Fibroblast of skin of back (primary cell): ENCODE data around the gene P3H2.
"Not testable (repeated sequence)": the region's sequence is repeated elsewhere in the genome, so short reads cannot be mapped to it uniquely, and the experiment has no call there.

Experiments
- DNase-seq: peaks from one replicate; pipeline ENCODE4 v3.0.0-alpha.2; 2013

P3H2 gene

DNA sequence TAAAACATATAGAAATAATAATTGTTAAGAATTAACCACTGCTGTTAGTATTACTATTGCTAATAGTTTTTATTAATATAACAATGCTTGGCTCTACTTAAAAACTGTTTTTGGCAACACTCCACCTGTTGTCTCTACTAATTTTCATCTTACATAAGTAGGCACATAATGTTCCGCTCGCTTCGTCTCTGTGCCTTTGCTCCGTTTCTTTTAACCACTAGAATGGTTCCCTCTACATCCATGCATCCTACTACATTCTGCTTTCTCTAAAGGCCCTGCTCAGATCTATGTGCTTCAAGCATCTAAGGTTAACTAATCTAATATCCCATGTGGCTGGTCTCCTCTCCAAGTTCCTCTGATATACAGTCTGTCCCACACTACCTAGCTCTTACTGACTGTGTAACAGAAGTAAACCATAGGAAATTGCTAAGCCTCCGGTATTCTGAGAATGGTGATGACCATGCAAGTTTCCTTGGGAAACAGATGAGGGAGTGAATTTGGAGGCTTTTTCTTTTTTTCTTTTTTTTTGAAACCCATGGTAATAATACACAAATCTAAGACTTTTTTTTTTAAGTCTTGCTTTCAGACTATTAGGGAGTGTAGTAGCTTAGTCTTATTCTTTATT is 138.3 kb downstream of the P3H2 start:
- DNase-seq = peak; percentile 46

DNA sequence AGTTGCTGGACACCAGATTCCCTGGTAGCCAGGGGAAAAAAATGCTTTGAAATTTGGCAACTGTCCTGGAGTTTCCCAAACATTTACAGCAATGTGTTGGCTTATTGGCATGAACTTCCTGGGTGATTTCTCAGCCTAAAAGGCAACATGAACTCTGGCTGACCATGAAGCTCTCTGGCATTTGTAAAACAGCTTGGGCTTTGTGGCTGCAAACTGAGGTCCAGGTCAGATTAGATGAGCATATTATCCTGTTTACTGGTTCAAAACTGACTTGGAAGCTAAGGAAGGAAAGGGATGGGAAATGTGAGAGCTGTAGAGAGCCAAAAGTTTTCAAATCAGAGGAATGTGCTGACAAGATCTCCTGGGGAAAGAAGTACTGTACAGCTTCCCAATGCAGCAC is 139.0 kb downstream of the P3H2 start:
- peak; percentile 89 for DNase-seq

DNA sequence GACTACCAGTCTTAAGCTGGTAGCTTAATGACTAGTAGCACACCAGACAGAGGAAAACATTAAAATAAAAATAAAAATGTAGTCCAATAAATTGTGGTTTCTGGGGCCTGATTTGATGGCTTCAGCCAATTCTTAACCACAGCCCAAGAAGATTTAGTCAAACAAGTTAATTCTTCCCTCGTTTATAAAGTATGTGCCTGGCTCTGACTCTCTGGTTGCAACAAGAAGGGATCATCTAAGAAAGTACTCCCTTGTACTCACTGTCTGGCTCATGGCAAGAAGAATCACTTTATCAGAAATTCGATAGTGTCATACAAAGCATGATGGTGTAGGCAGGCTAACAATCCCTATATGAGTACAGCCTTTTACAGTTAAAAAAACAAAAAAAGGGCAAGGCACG is 141.9 kb downstream of the P3H2 start:
- DNase-seq = no peak

DNA sequence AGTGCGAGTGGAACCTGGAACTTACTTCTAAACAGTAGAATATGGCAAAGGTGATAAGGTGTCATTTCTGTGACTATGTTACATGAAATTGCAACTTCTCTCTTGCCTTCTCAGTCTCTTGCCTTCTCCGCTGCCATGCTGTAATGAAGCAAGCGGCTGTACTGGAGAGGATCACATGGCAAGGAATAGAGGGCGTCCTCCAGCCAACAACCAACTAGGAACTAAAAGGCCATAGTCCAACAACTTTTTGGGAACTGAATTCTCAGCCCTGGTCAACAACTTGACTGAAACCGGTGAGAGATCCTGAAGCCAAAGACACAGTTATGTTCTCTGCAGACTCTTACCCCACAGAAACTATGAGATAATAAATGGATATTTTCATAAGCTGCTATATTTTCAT is 143.5 kb downstream of the P3H2 start:
- no peak for DNase-seq

DNA sequence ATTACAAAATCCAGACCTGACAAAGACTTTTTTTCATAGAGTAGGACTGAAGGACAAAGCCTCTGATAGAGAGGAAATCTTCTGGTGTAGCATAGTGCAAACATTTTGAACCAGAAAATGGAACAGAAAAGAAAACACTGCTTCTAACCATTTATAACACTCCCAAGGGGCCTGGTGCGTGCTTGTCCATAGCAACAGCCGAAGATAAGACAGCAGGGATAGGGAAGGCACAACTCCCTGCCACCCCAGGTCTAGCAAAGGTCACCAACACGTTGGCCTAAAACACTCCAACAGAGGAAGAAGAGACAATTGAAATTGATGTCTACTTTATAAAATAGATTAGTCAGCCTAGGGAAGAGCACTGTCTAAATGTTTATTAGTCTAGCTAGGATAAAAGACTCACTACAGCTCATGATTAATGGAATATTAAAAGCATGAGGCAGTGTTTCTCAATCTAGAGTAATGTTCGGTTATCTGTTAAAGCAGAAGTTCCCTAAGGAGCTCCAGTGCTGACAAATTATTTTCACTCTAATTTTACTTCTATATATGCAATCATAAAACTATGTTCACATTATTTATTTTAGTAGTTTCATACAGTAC is 145.2 kb downstream of the P3H2 start:
- peak; percentile 28 for DNase-seq

DNA sequence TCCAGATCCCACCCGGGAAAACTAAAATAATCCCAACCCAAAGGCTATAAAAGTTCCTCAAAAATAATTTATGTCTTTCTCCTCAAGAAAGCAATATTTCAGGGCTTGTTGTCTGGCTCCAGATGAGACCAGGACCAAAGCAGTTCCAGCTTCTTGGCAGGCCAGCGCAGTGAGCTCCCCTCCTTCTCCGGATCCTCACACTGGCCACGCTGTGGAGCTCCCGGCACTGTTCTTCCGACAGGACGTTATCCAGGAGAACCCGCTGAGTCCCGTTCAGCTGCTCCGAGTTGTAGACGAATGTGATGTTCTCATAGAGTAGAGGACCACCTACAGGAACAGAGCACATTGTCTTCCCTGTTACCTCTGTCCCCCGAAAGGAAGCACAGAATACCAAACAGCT is 146.3 kb downstream of the P3H2 start:
- DNase-seq = no peak

DNA sequence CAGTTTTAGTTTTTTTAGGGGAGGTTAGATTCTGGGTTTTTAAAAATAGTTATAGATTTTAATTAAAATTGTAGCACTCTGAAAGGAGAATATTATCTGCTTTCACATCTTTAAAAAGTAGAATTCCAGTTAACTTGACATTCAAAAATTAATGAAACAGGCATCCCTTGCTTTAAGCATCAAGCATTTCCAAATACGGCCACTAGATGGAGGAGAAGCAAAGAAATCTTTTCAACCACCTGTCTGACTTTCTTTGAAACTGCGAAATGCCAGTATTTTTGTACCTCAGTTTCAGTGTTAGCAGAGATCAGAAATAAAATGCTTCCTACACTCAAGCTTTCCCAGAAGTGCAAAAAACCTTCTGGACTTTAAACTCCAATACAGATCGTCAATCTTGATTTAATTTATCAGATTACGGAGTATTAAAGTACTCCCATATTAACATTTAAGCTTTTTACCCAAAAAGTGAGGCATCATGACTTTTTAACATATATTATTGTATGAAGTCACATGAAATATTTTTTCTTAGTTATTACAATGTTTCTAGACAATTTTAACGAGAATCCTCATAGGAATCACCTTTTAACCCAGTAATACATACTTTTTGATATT is 153.3 kb downstream of the P3H2 start:
- peak; percentile 60 for DNase-seq

DNA sequence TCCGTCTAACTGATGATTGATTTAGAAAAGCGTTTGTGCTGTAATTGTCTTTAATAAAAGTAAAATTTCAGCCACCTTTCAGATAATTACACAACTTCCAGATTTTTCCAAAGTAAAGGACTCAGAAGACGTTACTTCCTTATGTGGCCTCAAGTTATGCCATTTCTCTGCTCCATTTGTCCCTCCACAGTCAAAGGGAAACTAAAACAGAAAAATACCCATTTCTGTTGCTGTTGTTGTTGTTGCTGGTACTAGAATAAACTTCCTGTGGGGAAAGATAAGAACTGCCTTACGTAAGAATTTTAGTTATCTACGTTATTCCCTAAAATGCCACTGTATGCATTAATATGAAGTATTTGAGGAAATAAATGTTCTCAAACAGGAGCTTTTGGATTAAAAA is 153.9 kb downstream of the P3H2 start:
- DNase-seq = no peak

DNA sequence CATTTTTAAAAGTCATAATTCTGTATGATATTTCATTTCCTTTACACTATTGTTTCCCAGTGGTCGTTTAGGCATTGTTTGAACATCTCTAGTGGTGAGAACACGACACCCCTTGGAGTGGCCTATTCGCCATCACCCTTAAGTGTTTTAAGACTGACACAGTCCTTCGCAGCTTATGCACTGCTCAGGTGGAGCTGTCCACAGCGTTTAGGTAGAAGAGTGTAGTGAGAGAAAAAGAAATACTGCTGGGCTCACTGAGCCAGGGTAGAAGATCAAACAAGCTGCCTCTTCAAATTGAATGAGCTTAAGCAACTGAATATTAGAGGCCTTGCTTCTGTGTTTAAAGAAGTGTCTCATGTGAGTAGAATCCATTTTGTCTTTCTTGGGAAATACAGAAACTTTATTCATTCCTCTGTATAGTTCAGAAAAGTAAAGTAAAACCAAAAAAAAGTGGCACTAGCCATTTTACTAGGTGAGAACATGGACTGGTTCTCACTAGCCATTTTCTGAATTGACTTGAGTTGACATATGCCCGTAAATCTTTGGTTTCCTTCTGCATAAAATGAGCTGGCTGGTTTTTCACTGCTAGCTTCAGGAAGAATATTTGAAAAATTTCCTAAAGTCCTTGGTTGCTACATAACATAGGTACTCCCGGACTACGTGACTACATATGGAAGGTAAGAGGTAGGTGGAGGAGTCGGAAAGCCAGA is 155.9 kb downstream of the P3H2 start:
- no peak for DNase-seq

DNA sequence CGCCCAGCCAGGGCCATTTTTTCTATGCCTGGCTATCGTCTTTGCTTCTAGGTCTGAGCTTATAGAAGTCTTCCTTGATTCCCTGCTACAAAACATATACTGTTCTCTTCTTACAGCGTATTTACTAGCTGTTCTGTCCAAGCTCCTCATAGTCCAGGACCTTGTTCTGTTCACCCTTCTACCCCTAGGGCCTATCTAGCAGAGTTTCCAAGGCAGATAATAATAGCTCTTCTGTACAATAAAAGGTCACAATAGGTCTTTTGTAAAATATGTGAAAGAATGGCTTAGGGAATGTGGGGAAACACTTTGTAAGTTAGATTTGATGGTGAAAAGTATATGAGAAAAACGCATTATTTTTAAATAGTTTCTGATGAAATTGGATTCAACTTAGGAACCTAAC is 158.2 kb downstream of the P3H2 start:
- no peak for DNase-seq

DNA sequence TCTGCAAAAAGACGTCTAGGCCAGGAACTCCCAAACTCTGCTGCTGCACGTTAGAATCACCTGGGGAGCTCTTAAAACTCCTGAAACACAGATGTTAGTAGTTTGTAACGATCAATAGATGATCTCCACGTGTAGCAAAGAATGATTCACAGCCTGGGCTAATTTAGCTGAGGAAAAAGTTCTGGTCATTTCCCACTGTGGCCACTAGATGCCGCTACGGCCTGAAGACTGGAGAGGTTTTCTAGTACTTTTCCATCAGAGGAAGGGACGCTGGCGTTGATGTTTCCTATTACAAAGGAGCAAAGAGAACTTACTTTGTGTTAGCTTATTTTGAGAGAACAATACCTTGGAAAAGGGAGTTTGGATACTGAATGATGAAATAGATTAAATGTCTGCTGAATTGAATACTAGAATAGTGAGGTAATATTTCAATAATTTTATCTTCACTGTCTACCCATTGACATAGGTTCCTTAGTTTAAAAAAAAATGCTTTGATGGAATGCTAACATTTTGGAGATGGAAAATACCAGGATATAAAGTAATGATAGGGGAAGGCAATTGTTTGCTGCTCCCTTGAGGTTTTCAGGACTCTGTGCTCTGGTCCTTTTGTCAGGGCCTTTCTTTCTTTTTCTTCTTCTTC is 159.1 kb downstream of the P3H2 start:
- peak; percentile 82 for DNase-seq

DNA sequence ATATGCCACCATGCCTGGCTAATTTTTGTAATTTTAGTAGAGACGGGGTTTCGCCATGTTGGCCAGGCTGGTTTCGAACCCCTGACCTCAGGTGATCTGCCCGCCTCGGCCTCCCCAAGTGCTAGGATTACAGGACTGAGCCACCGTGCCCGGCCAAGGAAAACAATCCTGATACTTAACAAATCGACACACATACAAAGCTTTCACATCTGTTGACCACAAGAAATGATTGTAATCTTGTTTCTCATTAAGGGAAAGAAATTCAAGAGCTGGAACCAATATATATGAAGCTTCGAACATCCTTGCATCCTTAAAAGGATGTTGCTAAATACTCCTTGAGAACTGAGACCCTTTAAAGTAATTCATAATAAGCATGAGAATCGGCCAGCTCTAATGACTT is 159.6 kb downstream of the P3H2 start:
- DNase-seq = not testable (repeated sequence)

DNA sequence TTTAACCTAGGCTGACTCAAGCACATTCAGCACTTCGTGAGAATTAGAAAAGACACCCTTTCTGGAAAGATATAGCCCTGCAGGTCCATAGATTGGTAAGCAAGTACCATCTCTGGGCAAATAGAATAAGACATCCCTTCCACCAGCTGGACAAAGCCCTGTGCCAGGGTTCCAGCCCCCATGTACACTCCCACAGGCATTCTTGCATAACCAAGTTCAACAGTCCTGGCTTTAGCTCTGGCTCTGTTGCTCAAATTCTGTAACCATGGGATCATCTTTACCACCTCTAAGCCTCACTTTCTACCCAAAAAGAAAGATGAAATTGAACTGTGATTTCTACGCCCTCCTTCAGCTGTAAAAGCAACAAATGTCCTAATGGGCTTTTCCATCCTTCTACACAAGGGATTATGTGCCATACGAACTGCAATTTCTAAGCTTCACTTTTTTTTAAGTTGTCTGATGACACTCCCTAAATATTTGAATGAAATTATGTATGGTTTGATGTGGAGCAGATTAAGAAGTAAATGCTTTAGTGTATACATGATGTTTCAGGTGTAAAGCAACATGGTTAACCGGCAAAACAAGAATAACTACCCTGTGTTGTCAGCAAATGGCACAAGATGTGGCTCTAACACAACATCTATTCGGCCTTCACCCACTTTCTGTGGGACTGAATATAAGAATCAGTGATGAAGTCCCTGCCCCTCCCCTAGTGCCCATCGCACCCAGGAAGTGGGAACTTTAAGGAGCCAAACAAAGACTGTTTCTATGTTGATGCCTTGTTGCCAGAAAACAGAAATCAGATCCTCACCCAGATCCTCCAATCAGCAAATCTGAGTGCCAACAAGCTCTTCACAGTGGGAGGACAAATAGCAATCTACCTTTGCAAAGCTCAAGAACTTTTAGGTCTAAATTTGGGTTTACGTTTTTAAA is 165.7 kb downstream of the P3H2 start:
- DNase-seq = no peak

DNA sequence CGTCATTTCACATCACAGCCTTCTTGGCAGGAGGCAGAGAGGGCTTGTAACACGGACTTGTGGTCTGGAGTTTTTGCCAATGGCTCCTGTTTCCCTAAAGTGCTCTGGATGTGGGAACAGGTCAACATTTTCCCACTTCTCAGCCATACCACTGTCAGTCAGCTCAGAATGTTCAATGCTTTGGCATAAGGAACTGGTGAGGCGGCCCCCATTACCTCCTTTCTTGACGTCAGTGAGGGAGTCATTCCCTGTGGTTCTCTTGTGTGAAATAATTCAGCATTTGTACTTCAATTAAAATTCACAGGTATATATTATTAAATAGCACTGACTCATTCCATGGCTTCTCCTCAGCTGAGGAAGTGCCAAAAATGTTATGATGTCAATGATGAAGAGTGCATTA is 167.1 kb downstream of the P3H2 start:
- DNase-seq = no peak

DNA sequence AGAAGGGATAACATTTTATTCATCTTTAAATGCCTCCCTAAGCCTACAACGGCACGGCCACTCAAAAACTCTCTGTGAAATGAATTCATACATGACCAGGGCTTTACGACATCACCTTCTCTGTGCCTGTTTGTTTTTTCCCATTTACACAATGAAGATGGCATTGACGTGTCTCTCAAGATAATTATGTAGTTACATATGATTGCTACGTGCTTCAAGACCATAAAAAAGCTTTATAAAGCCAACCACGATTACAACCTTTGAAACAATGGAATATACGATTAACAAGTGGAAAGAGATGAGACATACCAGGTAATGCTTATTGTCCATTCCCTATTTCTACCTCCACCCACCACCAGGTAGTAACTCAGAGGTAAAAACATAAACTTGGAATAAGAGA is 168.4 kb downstream of the P3H2 start:
- DNase-seq = no peak

DNA sequence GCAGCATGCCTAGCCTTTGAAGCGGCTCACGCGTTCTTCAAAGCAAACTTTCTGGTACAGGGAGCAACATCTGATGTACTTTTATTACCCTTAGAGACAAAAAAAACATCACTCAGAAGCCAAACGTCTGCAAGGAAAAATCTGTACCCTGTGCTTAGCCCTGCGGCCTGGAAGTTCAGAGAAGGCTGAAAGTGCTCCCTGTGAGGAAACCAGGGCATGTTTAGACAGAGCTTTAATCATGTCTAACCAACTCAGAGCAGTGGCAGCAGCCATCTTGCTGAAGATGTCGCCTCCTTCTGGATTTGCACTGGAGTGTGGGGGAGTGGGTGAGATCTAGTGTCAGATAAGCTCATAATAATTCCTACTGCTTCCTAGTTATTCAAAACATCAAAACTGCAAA is 170.4 kb downstream of the P3H2 start:
- no peak for DNase-seq

DNA sequence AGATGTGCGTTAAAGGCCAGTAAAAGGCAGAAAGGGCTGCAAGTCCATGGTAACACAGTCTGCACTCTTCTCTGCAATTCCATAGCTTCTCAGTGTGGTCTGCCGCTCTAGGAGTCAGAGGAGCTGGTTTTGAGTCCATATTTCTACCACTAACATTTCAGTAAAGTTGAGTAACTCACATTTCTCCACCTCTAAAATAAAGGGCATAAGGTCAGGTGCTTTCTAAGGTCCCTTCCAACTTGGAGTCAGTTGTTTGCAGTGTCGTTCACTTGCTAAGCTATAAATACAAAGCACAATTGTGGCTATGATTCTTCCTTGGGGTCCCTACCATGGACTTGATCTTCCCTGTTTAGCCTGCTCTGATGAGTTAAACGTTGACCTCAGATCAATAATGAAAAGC is 171.1 kb downstream of the P3H2 start:
- DNase-seq = no peak

DNA sequence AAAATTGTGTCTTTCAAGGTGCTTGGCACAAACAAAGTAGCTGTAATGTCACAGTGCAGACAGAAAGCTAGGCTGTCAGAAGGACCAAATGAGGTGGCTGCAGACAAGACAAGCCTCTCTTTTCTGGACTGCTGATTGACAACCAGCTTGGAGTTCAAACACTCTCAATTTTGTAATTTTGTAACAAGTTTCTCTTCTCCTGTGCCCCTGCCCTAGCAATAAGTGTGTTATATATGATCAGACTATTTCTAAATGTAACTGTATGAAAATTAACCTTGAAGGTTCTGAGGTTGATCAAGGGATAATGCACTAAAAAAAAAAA is 172.0 kb downstream of the P3H2 start:
- DNase-seq = no peak

DNA sequence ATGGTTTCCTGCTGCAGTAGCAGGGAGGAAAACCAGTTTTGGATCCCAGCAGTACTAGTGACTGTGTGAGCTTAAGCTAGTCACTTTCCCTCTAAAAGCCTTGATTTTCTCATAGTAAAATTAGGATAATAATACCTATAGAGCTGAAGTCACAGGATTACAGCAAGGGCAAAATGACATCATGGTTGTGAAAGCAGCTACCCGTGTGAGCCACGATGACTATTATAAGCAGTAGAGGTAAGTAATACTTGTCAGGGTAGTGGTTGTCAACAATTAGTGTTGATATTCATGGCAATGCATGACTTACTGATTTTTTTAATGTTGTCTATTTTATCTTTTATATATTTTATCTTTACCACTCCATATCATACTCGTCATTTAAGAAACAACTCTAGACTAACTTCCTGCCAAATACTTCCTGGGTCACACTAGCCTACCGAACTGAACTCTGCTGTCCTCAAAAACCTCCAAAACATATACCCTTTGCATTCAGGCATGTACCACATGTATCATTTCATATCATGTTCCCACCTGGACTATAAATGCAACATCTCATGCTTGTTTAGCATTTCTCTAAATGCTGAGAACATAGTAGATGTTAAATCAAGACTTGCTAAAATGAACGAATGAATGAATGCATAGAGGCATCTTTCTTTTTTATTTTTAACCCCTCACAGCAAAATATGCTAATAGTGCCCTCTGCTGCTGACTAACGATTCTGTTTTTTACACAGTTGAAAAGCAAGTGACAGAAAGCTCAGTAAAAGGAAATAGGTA is 172.6 kb downstream of the P3H2 start:
- peak; percentile 51 for DNase-seq

DNA sequence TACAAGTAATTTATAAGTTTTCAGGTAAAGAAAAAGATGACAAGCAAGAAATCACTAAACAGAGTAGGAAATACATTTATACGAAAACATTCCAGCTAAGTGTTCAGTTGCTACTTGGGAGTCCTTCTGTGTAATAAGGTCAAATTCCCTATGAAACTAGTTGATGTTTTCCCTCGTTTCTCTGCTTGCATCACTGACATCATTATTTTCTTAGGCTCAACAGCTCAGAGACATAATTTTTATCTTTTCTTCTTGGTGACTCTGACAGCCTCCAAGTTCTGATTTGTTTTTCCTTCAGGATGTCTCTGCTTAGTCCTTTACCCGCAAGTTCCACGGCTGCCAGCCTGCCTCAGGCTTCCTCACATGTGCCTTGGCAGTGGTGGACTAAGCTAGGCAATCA is 173.6 kb downstream of the P3H2 start:
- peak; percentile 46 for DNase-seq

DNA sequence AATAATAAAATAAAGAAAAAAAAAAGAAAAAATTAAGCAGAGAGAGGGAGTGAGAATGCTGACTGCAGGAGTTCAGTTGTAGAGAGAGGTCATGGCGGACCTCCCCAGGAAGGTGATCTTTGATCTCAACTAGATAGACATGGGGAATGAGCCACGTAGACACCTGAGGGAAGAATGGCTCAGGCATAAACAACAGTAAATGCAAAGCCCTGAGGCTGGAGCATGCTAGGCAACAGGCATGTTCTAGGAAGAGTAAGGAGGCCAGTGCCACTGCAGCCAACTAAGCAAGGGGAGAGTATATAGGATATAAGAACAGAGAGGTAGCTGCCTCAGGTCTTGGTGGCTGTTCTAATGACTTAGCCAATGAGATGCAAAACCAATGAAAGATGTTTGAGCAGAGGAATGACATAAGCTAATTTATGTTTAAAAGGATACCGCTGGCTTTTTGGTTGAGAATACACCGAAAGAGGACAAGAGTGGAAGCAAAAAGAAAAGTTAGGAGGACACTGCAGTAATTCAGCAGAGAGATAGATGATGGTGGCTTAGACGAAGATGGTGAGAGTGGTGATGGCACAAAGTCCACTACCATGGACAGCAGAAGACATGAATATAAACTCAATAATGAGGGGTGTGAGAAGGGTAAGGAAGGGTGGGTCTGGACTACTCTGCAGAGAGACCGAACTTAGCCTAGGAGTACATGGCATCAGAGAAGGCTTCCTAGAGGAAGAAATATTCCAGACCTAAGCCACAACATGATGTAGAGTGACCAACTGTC is 174.6 kb downstream of the P3H2 start:
- no peak for DNase-seq
